ELF-1 (cell line): ENCODE measurements around the gene GLG1.
"Not testable (repeated sequence)": the region's sequence is repeated elsewhere in the genome, so short reads cannot be mapped to it uniquely, and the experiment has no call there.

ENCODE experiments used
- DNase-seq: peaks from one replicate; pipeline ENCODE4 v3.0.0-alpha.2; 2016; ENCODE audit warnings: low read depth, low spot score

GLG1 gene

DNA sequence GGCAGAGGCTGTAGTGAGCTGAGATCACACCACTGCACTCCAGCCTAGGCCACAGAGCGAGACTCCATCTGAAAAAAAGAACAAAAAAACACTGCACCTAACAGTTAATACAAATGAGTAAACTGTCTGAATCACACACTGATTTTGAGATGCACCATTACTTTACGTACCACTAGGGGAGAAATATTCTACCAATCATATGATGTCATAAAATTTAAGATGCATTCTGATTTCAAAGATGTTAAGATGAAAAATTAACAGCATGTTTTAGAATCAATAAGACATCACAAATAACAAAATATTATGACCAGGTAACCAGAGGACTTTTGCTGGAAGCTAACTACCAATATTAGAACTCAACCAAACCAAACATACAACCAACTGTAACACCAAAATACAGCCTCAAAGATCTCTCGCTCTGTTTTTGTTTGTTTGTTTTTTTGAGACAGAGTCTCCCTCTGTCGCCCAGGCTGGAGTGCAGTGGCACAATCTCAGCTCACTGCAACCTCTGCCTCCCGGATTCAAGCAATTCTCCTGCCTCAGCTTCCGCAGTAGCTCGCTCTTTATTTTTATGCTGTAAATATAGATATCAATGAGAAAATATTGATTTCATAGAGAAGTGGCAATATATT is 31.6 kb downstream of the GLG1 start:
- no peak for DNase-seq

DNA sequence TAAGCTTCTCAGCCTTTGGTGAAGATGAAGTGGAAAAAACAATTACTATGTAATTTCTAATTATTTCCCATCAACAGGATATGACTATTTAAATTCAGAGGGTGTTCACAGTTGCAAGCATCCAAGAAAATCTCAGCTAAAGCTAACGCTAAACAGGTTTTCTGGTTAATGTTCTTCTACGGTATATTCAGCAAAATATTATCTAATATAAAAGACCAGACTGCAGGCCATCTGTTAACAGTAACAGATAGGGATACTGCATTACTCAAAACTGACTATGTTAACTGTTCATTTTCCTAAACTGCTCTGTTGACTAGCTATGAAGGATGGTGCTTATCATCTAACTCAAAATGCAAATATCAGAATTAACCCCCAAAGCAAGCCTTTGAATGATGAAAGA is 32.8 kb downstream of the GLG1 start:
- no peak for DNase-seq

DNA sequence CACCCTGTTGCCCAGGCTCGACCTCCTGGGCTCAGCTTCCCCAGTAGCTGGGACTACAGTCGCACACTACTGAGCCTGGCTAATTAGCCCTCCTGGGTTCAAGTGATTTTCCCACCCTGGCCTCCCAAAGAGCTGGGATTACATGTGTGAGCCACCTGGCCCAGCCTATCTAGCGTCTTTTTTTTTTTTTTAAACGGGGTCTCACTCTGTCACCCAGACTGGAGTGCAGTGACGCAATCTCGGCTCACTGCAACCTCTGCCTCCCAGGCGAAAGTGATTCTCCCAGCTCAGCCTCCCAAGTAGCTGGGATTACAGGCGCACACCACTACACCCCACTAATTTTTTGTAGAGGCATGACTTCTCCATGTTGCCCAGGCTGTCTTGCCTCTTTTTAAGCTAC is 33.3 kb downstream of the GLG1 start:
- peak; percentile 23 for DNase-seq

DNA sequence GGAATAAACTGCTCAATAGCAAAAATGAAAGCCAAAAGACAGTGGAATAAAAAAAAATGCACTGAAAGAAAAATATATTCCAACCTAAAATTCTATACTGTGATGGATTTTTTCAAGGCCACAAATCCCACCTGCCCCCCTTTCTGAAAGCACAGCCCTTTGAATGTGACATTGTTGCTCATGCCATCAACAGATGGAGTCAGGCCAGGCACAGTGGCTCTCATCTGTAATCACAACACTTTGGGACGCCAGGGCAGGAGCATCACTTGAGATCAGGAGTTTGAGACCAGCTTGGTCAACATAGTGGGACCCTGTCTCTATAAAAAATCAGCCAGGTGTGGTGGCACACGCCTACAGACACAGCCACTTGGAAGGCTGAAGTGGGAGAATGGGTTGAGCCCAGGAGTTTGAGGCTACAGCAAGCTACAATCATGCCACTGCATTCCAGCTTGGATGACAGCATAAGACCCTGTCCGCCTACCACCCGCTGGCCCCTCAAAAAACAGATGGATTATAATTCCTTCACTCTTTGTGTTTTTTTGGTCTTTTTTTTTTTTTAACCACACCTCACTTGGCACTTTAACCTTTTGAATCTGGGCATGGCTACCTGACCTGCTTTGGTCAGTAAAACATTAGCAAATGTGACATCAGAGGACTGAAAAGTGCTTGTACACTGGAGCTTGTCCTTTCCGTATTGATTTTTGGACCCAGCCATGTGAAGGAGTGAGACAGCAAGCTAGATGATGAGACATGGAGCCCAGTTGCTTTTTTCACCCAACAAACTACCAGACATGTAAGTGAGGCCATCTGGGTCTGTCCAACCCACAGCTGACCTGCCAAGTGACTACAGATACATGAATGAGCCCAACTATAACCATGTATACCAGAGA is 36.3 kb downstream of the GLG1 start:
- no peak for DNase-seq

DNA sequence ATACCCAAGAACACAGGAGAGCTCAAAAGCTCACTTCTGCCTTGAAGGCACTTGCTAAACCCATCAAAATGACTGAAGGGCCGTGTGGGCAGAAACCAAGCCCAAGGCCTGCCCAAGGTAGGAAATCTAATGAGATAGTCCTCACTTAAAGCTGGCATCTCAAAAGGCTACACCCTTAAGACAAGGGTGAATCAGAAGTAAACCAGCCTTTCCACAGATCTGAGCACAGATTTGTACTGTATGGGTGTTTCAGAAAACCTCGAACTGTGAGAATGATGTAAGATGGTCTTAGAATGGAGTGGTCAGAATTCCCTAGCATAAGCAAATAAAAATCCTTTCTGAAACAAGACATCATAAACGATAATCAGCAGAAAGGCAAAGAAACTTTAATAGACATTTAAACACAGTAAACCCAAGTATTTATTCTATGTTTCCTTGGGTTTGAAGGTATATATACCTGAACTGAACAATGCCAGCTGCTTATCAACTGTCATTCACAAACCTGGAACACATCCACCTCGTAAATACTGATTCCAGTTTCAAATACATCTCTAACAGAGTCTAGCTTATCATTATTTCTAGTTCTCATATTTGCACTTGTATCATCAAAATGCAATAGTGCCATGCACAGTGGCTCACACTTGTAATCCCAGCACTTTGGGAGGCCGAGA is 37.8 kb downstream of the GLG1 start:
- DNase-seq: no peak

DNA sequence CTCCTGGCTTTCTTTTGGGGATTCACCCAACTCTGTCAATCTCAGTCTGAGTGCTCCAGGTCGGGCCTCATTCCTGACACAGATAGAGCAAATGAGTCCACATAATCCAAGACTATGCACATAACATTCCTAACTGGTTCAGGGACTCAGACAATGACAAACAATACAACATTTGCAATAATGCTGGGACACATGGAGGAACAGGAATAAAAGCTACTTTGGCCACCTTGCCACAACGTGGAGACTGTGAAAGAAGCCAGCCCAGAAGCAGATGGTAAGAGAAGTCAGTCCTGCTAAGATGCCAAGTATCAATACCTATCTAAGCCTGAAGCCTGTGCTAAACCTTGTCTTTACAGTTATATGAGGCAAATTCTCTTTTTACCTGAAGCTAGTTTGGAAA is 39.0 kb downstream of the GLG1 start:
- no peak for DNase-seq

DNA sequence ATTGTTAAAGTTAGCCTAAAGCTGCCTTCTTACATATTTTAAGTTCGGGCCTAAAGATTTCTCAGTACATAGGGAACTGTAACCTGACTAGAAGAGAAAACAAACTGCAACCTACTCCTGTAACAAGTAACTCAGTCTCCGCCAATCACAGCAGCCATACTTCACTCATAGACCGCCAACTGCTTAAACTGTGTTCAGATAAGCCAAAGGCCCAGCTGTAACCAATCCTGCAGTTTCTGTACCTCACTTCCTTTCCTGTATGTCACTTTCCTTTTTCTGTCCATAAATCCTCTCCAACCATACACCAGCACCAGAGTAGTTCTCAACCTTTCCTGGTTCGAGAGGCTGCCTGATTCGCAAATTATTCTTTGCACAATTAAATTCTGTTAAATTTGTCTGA is 41.5 kb downstream of the GLG1 start:
- no peak for DNase-seq

DNA sequence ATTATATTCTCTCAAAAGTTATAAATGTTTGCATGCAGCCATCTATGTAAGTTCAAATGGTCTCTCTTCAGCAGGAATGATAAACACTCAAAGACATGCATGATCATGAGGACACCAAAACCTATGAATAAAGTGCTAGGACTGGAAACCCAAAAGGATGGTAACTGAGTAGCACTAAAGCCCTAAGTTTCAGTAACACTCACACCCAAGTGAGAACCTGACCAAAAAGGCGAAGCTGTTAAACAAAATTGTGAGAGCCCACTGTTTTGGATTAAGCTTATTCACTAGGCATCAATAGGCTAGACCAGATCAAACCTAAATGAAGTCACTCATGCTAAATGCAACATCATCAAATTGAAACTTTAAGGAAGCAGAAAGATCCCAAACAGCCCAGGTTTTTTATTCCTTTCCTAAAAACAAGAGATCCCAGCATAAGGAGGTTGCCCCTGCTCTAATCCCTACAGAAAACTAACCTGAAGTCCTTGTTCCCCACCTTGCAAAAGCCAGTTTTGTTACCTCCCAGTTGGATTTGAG is 42.4 kb downstream of the GLG1 start:
- no peak for DNase-seq

DNA sequence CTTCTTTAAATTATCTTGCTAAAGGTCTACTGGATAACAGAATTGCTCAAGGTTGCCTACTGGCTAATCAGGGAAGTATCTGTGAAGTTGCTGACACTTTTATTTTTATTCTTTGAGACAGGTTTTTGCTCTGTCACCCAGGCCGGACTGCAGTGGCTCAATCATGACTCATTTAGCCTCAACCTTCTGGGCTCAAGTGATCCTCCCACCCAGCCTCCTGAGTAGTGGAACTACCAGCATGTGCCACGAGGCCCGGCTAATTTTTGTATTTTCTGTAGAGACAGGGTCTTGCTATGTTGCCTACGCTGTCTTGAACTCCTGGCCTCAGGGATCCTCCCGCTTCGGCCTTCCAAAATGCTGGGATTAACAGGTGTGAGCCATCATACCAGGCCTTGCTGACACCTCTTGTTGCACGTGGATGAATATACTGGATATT is 43.1 kb downstream of the GLG1 start:
- DNase-seq: no peak

DNA sequence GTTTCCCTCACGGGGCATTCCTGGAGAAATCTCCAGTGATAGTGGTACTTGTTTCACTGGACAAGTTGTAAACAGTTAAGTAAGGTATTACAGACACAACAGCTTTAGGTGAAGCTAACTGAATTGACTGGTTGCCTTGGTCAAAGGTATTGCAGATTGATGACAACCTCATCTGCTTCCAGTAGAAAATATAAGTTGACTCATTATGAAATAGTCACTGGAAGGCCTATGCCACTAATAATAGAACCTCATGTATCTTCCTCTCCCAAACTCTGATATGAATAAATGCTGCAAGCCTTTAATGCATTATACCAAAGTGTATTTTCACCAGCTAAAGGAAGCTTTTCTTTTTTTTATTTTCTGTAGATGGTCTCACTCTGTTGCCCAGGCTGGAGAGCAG is 44.8 kb downstream of the GLG1 start:
- no peak for DNase-seq

DNA sequence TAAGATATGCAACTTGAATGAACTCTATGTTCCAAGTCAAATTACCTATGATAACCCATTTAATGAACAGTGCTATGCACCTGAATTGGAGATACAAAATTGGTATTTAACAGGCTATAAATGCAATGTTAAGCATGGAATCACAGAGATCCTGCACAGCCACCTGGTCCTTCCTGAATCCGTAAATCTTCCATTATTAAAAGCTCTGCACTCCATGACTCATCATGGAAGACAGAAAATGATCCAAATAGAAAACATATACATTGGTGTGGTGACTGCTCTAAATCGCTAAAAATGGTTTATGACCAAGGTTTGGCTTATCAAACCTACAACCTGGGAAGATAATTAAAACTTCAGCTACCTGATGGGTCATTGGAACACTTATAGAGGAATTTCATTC is 45.3 kb downstream of the GLG1 start:
- no peak for DNase-seq

DNA sequence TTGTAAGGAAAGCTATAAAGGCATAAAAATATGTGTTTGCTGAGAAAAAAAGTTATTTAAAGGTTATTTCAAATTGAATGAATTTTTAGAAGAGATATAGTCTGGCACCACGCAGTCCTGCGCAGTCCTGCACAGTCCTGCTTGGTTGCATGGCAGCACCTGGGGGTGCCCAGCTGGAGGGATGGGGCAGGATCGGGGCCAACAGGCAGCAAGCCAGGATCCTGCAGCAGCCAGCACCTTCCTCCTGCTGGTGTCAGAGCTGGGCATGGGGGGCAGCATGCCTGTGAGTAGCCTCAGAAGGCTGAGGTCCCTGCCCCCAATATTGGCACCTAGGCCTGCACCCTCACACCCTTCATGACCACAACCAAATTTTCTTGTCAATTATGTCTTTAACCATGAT is 46.0 kb downstream of the GLG1 start:
- no peak for DNase-seq

DNA sequence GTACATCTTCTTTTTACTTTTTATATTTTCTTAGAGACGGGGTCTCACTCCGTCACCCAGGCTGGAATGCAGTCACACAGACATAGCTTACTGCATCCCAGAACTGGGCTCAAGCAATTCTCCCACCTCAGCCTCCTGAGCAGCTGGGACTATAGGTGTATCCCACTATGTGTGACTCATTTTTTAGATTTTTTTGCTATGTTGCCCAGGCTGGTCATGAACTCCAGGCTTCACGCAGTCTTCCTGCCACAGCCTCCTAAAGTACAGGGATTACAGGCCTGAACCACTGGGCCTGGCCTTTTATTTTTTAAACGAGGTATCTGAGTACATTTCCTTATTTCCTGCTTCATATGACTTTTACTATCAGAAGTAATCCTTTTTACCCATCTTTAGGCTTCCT is 48.0 kb downstream of the GLG1 start:
- DNase-seq: no peak

DNA sequence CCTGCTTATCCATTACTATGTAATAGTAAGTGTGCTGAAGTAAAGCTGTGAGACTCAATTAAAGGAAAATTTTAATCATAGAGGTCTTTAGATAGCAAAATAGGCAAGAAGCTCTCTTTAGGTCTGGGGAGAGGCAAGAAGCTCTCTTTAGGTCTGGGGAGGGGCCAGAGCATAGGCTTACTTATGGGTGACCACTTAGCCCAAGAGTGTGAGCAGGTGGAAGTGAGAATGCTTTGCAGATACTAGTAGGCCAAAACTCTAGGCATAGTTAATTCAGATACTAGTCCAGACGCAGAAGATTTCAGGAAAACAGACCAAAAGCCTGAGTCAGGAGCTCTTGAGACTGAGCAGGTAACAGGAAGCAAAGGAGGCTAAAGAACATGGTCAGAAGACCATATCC is 49.6 kb downstream of the GLG1 start:
- DNase-seq: no peak

DNA sequence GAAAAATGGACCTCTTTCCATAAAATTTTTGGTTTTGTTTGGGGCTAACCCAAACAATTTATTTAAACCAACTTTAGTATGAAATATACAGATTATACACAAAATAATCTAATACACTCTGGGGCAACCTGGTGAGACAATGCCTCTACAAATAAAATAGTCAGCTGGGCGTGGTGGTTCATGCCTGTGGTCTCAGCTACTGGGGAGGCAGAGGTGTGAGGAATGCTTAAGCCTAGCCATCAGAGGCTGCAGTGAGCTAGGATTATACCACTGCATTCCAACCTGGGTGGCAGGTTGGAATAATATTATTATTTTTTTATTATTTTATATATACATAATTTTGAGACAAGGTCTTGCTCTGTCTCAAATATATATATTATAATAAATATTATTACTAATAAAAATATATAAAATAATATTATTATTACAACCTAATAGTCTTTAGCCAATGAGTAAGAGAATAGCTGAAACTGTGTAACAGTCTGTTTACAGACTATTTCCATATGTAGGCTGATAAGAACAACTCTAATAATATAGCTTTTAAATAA is 50.5 kb downstream of the GLG1 start:
- DNase-seq: no peak

DNA sequence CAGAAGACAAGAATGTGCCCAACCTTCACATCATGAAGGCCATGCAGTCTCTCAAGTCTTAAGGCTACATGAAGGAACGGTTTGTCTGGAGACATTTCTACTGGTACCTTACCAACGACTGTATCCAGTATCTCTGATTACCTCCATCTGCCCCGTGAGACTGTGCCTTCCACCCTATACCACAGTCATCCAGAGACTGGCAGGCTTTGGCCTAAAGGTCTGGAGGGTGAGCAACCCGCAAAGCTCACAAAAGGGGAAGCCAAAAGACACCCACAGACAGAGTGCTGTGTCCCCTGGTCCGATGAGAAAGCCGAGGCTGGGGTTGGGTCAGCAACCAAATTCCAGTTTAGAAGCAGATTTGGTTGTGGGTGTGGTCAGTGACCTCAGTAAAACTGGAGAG is 54.6 kb downstream of the GLG1 start:
- DNase-seq: not testable (repeated sequence)

DNA sequence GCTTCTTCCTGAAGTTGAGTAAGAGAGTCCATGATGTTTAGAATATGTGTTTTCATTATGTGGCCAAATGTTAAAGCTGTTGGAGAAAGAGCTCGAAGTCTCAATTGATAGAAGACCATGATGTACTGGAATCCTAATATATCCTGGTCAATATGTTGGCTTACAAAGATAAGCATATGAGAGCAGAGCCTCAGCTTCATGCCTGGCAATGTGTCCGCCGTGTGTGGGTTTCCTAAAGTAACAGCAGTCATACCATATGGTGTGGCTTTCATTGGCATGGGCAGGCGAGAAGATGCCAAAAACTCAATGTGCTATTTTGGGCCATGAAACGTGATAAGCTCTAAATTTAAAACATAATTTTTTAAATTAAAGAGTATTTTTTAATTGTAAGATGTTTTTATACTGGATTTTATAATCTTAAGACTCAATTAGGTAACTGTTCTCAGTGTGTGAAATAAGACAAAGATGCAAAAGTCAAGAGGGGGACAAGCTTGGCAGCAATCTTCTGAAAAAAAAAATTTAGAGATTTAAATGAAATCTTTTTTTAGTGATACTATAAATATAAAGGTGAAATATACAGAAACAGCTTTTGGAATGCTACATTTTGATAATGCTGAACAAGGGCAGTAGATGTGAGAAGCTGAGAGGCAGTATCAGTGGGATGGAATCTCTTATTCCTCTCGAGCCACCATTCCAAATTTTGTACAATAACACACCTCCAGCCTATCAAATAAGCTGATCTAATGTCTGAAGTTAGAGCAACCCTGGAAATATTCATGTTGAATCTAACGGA is 56.5 kb downstream of the GLG1 start:
- not testable (repeated sequence) for DNase-seq

DNA sequence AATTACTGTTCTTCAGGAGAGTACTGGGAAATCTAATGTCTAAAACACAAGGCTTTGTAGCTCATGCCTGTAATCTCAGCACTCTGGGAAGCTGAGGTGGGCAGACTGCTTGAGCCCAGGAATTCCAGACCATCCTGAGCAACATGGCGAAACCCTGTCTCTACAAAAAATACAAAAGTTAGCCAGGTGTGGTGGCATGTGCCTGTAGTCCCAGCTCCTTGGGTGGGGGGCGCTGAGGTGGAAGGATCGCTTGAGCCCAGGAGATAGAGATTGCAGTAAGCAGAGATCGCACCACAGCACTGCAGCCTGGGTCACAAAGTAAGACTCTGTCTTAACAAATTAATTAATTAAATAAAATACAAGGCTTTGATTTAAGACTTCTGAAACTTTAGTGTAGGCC is 60.8 kb downstream of the GLG1 start:
- peak; percentile 14 for DNase-seq

DNA sequence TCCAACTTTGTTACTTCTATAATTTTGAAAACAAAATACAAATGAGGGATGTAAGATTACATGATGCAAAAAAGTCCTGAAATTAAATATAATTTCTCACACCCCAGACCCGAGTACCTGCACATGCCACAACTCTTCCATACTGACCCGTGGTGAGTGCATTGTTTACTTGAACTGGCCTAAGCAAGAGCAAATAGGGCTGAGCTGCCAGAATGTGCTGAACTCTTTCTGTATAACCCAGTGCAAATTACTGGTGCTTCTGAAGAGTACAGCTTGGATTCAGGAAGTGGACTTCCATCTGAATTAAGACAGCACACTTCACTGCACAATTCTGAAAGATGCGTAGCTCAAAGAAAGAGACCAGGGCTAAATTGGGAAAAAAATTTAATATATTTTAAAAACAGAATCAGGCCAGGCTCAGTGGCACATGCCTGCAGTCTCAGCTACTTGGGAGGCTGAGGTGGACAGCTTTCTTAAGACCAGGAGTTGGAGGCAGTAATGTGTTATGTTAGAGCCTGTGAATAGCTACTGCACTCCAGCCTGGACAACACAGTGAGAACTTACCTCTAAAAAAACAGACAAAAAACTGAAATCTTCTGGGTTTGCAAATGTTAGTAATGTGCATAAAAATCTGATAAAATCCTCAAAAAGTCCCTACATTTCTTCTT is 63.9 kb downstream of the GLG1 start:
- not testable (repeated sequence) for DNase-seq

DNA sequence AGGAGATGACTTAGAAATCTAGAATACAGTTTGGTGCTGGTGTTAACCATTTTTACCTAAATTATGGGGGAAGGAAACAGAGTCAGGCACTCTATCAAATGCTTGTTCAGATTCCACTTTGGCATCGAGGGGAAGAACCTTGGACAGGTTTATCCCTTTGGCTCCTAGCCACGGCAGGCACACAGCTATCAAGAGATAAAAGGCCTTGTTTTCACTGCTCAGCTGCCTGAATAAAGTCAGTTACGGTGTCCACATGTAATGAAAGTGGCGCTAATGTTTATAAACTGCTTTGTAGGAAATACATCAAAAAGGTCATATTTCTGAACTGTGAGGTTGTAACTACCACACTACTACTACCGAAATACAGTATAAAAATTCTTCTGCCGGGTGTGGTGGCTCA is 66.3 kb downstream of the GLG1 start:
- DNase-seq: not testable (repeated sequence)

DNA sequence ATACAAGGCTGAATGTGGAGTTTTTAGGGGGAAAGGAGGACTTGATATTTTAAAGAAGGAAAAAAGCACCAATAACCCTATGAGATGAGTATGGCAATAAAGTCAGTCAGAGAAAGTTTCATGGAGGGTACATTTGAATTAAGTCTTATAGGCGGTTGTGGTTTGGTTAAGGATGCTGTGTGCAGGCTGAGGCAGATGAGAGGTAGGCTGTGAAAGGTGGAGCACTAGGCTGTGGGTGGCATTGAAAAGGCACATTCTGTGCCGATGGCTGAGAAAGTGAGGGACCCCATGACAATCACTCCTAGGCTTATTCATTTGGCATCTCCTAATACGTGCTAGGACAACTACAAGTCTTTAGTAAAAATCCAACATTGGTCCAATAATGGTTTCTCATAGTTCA is 68.1 kb downstream of the GLG1 start:
- DNase-seq: not testable (repeated sequence)
